HEK293T (cell line): ENCODE results near the gene LRRC10B.

Experiments
- BHLHE40 ChIP-seq: fragments of 450-650 bp; IDR thresholded peaks from 2 replicates; pipeline ENCODE4 v1.6.1; 2016; ENCODE audit warnings: mild to moderate bottlenecking, moderate library complexity, borderline replicate concordance
- CTBP1 ChIP-seq: fragments of 450-650 bp; IDR thresholded peaks from 2 replicates; pipeline ENCODE4 v1.6.1; 2016; ENCODE audit warnings: borderline replicate concordance
- ELF4 ChIP-seq: fragments of 450-650 bp; IDR thresholded peaks from 2 replicates; pipeline ENCODE4 v1.6.1; 2017; ENCODE audit warnings: antibody characterized with exemption
- FOXA1 ChIP-seq: fragments of 450-650 bp; IDR thresholded peaks from 2 replicates; pipeline ENCODE4 v1.6.1; 2016; ENCODE audit warnings: mild to moderate bottlenecking
- FOXK2 ChIP-seq: fragments of 450-650 bp; IDR thresholded peaks from 2 replicates; pipeline ENCODE4 v1.6.1; 2016; ENCODE audit warnings: mild to moderate bottlenecking
- FOXM1 ChIP-seq: fragments of 450-650 bp; IDR thresholded peaks from 2 replicates; pipeline ENCODE4 v1.6.1; 2017; ENCODE audit warnings: mild to moderate bottlenecking, borderline replicate concordance
- HDGF ChIP-seq: fragments of 450-650 bp; IDR thresholded peaks from 2 replicates; pipeline ENCODE4 v1.6.1; 2017; ENCODE audit warnings: antibody characterized with exemption, borderline replicate concordance
- NFRKB ChIP-seq: fragments of 450-650 bp; IDR thresholded peaks from 2 replicates; pipeline ENCODE4 v1.6.1; 2016; ENCODE audit warnings: mild to moderate bottlenecking, moderate library complexity
- PKNOX1 ChIP-seq: fragments of 450-650 bp; IDR thresholded peaks from 2 replicates; pipeline ENCODE4 v1.6.1; 2016
- SP1 ChIP-seq: fragments of 450-650 bp; IDR thresholded peaks from 2 replicates; pipeline ENCODE4 v1.6.1; 2017
- SUZ12 ChIP-seq: fragments of 450-650 bp; IDR thresholded peaks from 2 replicates; pipeline ENCODE4 v1.6.1; 2016; ENCODE audit warnings: mild to moderate bottlenecking
- TARDBP ChIP-seq: fragments of 450-650 bp; IDR thresholded peaks from 2 replicates; pipeline ENCODE4 v1.6.1; 2016

- no peak for TF ChIP-seq NFRKB
- TF ChIP-seq ELF4: no peak
- no peak for TF ChIP-seq FOXM1
- no peak for TF ChIP-seq CTBP1
- no peak for TF ChIP-seq SUZ12
- no peak for TF ChIP-seq FOXK2
- TF ChIP-seq HDGF: no peak
- no peak for TF ChIP-seq FOXA1
- no peak for TF ChIP-seq BHLHE40
- no peak for TF ChIP-seq SP1
- no peak for TF ChIP-seq TARDBP
- no peak for TF ChIP-seq PKNOX1
Observed at GRCh38 chr11:61485080-61485479, 23.5 kb upstream of the LRRC10B start.
